K562 (cell line): ENCODE data around the gene MAPKAPK3. TPM values are rescaled to one million over a fixed set of nuclear protein-coding genes. Genes with fewer than 3 reads are reported as not detected.

Experiments used
- ASH1L ChIP-seq: fragments of 450-650 bp; IDR thresholded peaks from 2 replicates; pipeline ENCODE4 v1.6.1; 2018; ENCODE audit warnings: borderline replicate concordance, mild to moderate bottlenecking, low read depth; ENCODE audit not compliant: partially characterized antibody
- BRCA1 ChIP-seq, 2 experiments: fragments of 450-650 bp in 1 of 2; sonication (generic) in 1 of 2; formaldehyde crosslinking in 1 of 2; IDR thresholded peaks; 2 replicates each; pipeline versions ENCODE4 v1.5.0 to v1.6.1; 2017 to 2020; ENCODE audit warnings: mild to moderate bottlenecking in 1 of 2, missing genetic modification reagents in 1 of 2
- CBFA2T2 ChIP-seq: fragments of 450-650 bp; conservative IDR thresholded peaks from 2 replicates; pipeline ENCODE4 v1.6.1; 2017; ENCODE audit warnings: mild to moderate bottlenecking
- E2F3 ChIP-seq: fragments of 250-450 bp; sonication (Bioruptor Pico); IDR thresholded peaks from 2 replicates; pipeline ENCODE4 v1.4.0; 2020; ENCODE audit warnings: mild to moderate bottlenecking
- EP300 ChIP-seq: IDR thresholded peaks from 2 replicates; pipeline ENCODE4 v1.6.1; 2012; ENCODE audit warnings: low read length, improper control_type of control experiment
- ETV6 ChIP-seq, 3 experiments: fragments of 150-350 bp in 1 of 3; sonication (generic) in 1 of 3; formaldehyde crosslinking in 1 of 3; IDR thresholded peaks; 2 replicates each; pipeline versions ENCODE4 v1.6.1 to v1.8.0; 2014 to 2022; ENCODE audit warnings: borderline replicate concordance in 2 of 3, low read depth in 2 of 3, antibody characterized with exemption in 1 of 3, low read length in 1 of 3, mild to moderate bottlenecking in 1 of 3, missing genetic modification reagents in 1 of 3
- IRF2 ChIP-seq: sonication (generic); formaldehyde crosslinking; IDR thresholded peaks from 2 replicates; pipeline ENCODE4 v1.8.1; 2022; ENCODE audit warnings: mild to moderate bottlenecking, missing genetic modification reagents
- JUNB ChIP-seq: fragments of 450-650 bp; formaldehyde crosslinking; conservative IDR thresholded peaks from 2 replicates; pipeline ENCODE4 v1.4.0; 2020; ENCODE audit warnings: mild to moderate bottlenecking
- MAFK ChIP-seq: IDR thresholded peaks from 2 replicates; pipeline ENCODE4 v1.6.1; 2011; ENCODE audit warnings: low read length, improper control_type of control experiment
- MTA1 ChIP-seq: fragments of 450-650 bp; IDR thresholded peaks from 2 replicates; pipeline ENCODE4 v1.6.1; 2017; ENCODE audit warnings: borderline replicate concordance
- NEUROD1 ChIP-seq: fragments of 150-350 bp; IDR thresholded peaks from 2 replicates; pipeline ENCODE4 v1.6.1; 2014; ENCODE audit warnings: borderline replicate concordance, low read length, low read depth; ENCODE audit not compliant: partially characterized antibody
- PRPF4 ChIP-seq: fragments of 200-400 bp; formaldehyde crosslinking; IDR thresholded peaks from one replicate; pipeline ENCODE4 v1.6.1; 2017; ENCODE audit warnings: low read length, low read depth, mild to moderate bottlenecking; ENCODE audit not compliant: insufficient read depth, poor library complexity, severe bottlenecking
- SMAD3 ChIP-seq: fragments of 450-650 bp; formaldehyde crosslinking; conservative IDR thresholded peaks from 2 replicates; pipeline ENCODE4 v1.4.0; 2020; ENCODE audit warnings: mild to moderate bottlenecking
- SPI1 ChIP-seq: IDR thresholded peaks from 2 replicates; pipeline ENCODE4 v1.6.1; 2011; ENCODE audit warnings: low read depth, low read length, control low read depth, borderline replicate concordance
- TCF7 ChIP-seq: sonication (generic); IDR thresholded peaks from 2 replicates; pipeline ENCODE4 v1.6.1; 2016; ENCODE audit warnings: antibody characterized with exemption, borderline replicate concordance
- TOE1 ChIP-seq, 2 experiments: fragments of 450-650 bp in 1 of 2; sonication (generic) in 1 of 2; formaldehyde crosslinking in 1 of 2; IDR thresholded peaks; 2 replicates each; pipeline versions ENCODE4 v1.7.1 to v1.8.0; 2016 to 2022; ENCODE audit warnings: borderline replicate concordance in 2 of 2, mild to moderate bottlenecking in 2 of 2, antibody characterized with exemption in 1 of 2, inconsistent platforms in 1 of 2, low read depth in 1 of 2, missing genetic modification reagents in 1 of 2, moderate library complexity in 1 of 2
- ZC3H4 ChIP-seq: sonication (generic); formaldehyde crosslinking; IDR thresholded peaks from 2 replicates; pipeline ENCODE4 v1.9.0; 2021; ENCODE audit warnings: missing genetic modification reagents, borderline replicate concordance
- ZNF23 ChIP-seq: fragments of 250-450 bp; sonication (Bioruptor Pico); IDR thresholded peaks from 2 replicates; pipeline ENCODE4 v1.4.0; 2020; ENCODE audit warnings: mild to moderate bottlenecking
- ZNF24 ChIP-seq: fragments of 450-650 bp; IDR thresholded peaks from 2 replicates; pipeline ENCODE4 v1.6.1; 2016
- ZNF589 ChIP-seq: fragments of 200-800 bp; sonication (Bioruptor generic); IDR thresholded peaks from 2 replicates; pipeline ENCODE4 v1.6.1; 2016; ENCODE audit warnings: low read depth, missing genetic modification characterization, missing compliant biosample characterization
- ZNF639 ChIP-seq, 2 experiments: fragments of 200-800 bp in 1 of 2; sonication (Bioruptor generic) in 1 of 2; sonication (generic) in 1 of 2; formaldehyde crosslinking in 1 of 2; IDR thresholded peaks in 1 of 2; conservative IDR thresholded peaks in 1 of 2; 2 replicates each; pipeline versions ENCODE4 v1.5.0 to v1.6.1; 2016 to 2020; ENCODE audit warnings: missing compliant biosample characterization in 1 of 2, missing genetic modification characterization in 1 of 2, missing genetic modification reagents in 1 of 2
- ZNF780A ChIP-seq: fragments of 250-450 bp; sonication (Bioruptor Pico); IDR thresholded peaks from 2 replicates; pipeline ENCODE4 v1.5.0; 2021; ENCODE audit warnings: mild to moderate bottlenecking
- polyA plus RNA-seq, 8 experiments: library from polyadenylated mRNA; depleted of rRNA in 4 of 8; stranded (reverse) in 5 of 8; unstranded in 3 of 8; fragments of >200 nt; fragmentation: Nextera tagmentation in 2 of 8; fragmentation: Illumina TruSeq in 1 of 8; extraction: Ambion mirVana in 2 of 8; extraction: Trizol in 1 of 8; gene quantifications; 2 replicates each; pipeline versions ENCODE4 v1.2.1 to v1.2.3, GENCODE V29; 2011 to 2014; ENCODE audit warnings: inconsistent platforms in 1 of 8, missing spikeins in 1 of 8
- total RNA-seq, 7 experiments: library from RNA; depleted of rRNA in 6 of 7; stranded (reverse); fragments of >200 nt in 6 of 7; fragmentation: Illumina TruSeq in 2 of 7; extraction: Trizol in 2 of 7; gene quantifications; 2 replicates each; pipeline versions ENCODE4 v1.2.1 to v1.2.3, GENCODE V29; 2011 to 2021; ENCODE audit warnings: low replicate concordance in 1 of 7
- TF ChIP-seq, protein P1 (sequence below): fragments of 450-650 bp; formaldehyde crosslinking; IDR thresholded peaks from 2 replicates; pipeline ENCODE4 v1.4.0; 2020; ENCODE audit warnings: mild to moderate bottlenecking, moderate library complexity
- TF ChIP-seq, protein P2 (sequence below): fragments of 450-650 bp; conservative IDR thresholded peaks from 2 replicates; pipeline ENCODE4 v1.6.1; 2016; ENCODE audit warnings: missing genetic modification characterization, low read depth, mild to moderate bottlenecking, missing compliant biosample characterization, moderate library complexity

Gene MAPKAPK3
- total and polyA plus RNA-seq, 9 of the 15 experiments (the other 6 are each of a cell fraction or from before 2014, with no cell fraction given), result 8.0 to 56.4 (median 41.2) TPM

DNA sequence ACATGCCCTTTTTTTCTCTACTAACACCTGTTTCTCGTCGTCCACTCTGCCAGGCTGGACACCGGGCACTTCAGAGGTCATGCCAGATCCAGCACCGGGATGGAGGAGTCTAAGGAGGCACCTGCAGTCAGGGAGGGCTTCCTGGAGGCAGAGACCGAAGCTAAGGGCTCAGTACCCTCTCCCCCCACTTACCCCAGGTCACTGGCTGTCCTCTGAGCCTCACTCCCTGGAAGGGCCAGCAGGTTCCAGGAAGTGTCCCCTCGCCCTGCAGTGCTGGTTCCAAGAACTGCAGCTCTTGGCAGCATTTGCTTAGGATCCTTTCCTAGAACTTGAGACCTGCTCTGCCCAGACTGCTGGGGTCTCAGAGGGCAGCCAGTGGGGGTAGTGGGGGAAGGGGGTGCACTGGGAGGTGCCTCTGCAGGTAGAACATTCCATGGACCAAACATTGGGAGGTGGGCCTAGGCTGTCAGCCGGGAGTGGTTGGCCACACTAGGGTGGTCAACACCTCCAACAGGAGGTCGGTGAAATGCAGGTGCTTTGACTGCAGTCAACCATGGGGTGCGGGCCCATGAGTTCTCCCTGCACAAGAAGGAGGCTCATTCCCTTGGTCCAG lies 16.7 kb upstream of the MAPKAPK3 start (continued):
- no peak for TF ChIP-seq ZC3H4
- TF ChIP-seq SMAD3 (CRISPR knock-in tag), result no peak
- TF ChIP-seq ASH1L, result peak; percentile 47
- peak; percentile 86 for TF ChIP-seq ZNF24
- no peak for TF ChIP-seq TCF7
- TF ChIP-seq, protein P1, sequence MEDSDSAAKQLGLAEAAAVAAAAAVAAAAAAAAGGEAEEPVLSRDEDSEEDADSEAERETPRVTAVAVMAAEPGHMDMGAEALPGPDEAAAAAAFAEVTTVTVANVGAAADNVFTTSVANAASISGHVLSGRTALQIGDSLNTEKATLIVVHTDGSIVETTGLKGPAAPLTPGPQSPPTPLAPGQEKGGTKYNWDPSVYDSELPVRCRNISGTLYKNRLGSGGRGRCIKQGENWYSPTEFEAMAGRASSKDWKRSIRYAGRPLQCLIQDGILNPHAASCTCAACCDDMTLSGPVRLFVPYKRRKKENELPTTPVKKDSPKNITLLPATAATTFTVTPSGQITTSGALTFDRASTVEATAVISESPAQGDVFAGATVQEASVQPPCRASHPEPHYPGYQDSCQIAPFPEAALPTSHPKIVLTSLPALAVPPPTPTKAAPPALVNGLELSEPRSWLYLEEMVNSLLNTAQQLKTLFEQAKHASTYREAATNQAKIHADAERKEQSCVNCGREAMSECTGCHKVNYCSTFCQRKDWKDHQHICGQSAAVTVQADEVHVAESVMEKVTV (CRISPR knock-in tag), result no peak
- peak; percentile 44; the same call in 1 of the 2 replicates for TF ChIP-seq TOE1 (IDR thresholded peaks at IDR 0.05; ENCODE audit: borderline replicate concordance)
- TF ChIP-seq TOE1 (CRISPR knock-in tag; IDR thresholded peaks at IDR 0.05; ENCODE audit: borderline replicate concordance, low read depth), result no peak
- no peak for TF ChIP-seq SPI1
- TF ChIP-seq JUNB (CRISPR knock-in tag), result no peak
- TF ChIP-seq ETV6 (IDR thresholded peaks at IDR 0.05; ENCODE audit: borderline replicate concordance in 1 of 2, low read depth in 2 of 2, low read length in 1 of 2), result peak in 1 of 2 experiments; percentile 75; a peak in 1 of 4 replicates
- TF ChIP-seq ETV6 (CRISPR knock-in tag; IDR thresholded peaks at IDR 0.05; ENCODE audit: borderline replicate concordance), result no peak
- TF ChIP-seq, protein P2, sequence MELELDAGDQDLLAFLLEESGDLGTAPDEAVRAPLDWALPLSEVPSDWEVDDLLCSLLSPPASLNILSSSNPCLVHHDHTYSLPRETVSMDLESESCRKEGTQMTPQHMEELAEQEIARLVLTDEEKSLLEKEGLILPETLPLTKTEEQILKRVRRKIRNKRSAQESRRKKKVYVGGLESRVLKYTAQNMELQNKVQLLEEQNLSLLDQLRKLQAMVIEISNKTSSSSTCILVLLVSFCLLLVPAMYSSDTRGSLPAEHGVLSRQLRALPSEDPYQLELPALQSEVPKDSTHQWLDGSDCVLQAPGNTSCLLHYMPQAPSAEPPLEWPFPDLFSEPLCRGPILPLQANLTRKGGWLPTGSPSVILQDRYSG (tag), result no peak; the same call in 1 of the 2 replicates
- no peak for TF ChIP-seq PRPF4
- TF ChIP-seq ZNF23 (CRISPR knock-in tag), result no peak
- TF ChIP-seq CBFA2T2, result no peak
- TF ChIP-seq MTA1, result no peak; the same call in 1 of the 2 replicates
- no peak for TF ChIP-seq E2F3 (CRISPR knock-in tag)
- no peak for TF ChIP-seq BRCA1 (IDR thresholded peaks at IDR 0.05)
- no peak for TF ChIP-seq BRCA1 (CRISPR knock-in tag; IDR thresholded peaks at IDR 0.05)
- TF ChIP-seq ZNF589 (CRISPR knock-in tag), result no peak; the same call in 1 of the 2 replicates
- TF ChIP-seq ZNF780A (CRISPR knock-in tag), result no peak
- peak; percentile 13 for TF ChIP-seq NEUROD1
- peak; percentile 85 for TF ChIP-seq EP300
- TF ChIP-seq MAFK, result no peak
- TF ChIP-seq IRF2 (CRISPR knock-in tag), result no peak
- TF ChIP-seq ZNF639 (CRISPR knock-in tag; conservative IDR thresholded peaks at IDR 0.05 in 1 of 2, IDR thresholded peaks at IDR 0.05 in 1 of 2), result no peak
